UCSD-AML1 (cell line): ENCODE measurements around the gene MGAT4D.
A peak's percentile ranks its signal among the peaks of the same experiment; 100 is the strongest.
"Not testable (repeated sequence)": the region's sequence is repeated elsewhere in the genome, so short reads cannot be mapped to it uniquely, and the experiment has no call there.

Experiments used
- DNase-seq: peaks from one replicate; lab custom pipeline; 2025; ENCODE audit not compliant: unreplicated experiment; lab: John Stamatoyannopoulos, UW

Gene MGAT4D

DNA sequence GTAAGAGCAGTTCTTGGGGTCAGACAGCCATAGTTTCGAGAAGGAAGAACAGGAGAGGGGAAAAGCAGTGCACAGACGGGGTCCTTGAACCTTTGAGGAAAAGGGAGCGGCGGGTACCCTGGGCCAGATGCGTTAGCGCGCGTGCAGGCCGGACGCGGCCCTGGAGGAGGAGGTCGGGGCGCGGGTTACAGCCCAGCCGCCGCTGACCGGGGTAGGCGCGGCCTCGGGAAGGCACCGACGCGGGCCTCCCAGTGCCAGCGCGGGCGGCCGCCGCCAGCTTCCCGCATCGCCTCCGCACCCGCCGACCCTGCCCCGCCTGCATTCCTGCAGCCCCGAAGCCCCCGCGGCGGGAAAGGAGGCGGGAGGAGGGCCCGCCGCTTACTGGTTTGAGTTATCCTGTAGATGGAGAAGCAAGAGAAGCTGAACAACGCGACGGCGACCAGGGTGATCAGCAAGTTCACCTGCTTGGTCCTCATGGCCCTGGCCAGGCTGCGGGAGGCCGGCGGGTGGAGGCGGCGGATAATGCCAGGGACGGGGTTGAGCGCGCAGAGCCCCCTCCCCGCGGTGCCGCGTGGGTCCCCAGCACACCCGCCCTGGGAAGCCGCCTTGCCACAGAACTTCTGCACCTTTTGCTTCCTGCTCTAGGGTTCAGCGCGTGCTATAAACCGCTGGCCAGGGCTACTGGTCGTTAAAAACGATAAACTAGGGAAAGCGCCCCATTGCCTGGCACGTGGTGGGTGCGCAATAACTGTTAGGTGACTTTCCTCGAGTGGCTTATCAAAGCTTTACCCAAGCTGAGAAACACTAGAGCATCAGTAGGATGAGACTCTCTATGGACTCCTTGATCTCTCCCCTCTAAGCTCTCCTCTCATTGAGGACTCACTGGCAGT lies at the start of gene MGAT4D:
Gene MGAT4D, minus strand, starts transcription at position 547 of the 890 bp plus-strand sequence. Its CDS starts 71 bp downstream, at position 476.
- no peak for DNase-seq

DNA sequence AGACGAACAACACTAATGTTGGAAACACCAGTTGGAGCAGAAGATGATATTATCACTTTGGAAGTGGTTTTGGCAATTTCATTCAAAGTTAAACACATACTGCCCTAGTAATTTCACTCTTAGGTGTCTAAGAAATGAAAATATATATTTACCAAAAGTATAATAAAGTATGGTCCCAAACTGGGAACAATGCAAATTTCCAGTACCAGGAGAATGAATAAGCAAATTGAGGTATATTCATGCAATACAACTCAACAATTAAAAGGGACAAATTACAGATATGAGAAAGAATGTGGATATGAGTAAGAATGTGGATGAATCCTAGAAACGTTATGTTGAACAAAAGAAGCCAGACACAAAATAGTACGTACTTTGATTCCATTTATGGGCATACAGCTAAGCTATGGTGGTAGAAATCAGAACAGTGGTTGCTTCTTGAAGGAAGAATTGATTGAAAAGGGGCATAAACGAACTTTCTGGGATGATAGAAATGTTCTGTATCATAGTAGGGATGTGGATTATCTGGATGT lies 35.9 kb upstream of the MGAT4D start:
- no peak for DNase-seq

DNA sequence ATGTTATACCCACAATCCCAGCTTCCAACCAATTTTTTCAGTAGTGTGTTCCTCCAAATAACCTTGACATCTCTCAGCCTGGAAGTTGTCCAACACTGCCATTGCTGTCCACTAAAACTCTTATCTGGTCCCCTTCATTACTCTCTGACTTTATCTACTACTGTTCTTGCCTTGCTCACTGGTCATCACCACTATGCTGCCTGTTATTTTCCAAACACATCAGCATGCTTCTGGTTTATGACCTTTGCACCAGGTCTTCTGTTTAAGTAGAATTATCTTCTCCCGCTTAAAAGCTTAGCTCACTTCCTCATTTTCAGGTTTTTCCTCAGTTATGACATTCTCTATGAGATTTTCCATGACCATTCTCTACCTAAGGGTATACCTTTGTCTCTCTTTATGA lies 31.3 kb upstream of the MGAT4D start:
- DNase-seq = no peak

DNA sequence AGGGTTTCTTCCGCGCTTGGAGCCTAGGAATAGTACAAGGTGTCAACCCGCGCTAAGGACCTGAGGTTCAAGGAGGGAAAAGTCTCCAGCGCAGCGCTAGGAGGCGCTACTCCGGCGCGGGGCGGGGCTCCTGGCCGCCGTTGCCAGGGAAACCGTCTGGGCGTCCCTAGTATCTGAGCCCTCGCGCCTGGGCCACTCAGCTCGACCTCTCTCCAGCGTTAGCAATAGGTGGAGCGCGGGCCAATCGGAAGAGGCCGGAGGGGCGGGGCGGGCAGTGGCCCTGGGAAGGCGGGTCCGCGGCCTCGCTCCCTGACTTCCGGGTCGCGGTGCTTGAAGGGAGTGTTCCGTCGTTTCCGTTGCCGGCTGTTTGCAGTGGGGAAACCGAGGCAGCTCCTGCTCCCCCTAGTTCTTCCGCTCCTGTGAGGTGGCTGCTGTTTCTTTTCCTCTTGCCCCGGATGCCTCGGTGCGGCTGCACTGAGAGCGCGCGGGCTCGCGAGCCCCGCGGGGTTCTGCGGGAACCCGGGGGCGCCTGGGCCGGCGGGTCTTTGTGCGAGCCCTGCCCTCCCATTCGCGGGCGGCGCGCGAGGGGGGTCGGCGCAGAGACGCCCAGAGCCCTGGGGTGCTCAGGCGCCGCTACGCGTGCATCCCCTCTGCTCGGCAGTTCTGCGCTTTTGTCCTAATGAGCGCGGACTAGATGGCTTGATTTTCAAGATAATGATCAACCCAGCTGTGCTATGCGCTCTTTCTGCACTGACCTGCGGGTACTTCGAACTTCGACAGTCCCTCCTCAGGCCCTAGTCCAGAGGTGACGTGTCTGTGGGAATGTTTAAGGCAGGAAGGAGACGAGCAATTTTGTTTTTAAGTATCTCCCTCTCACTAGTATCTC lies 26.0 kb upstream of the MGAT4D start, which contains the start of gene ELMOD2:
Gene ELMOD2, plus strand, starts transcription at position 312 of the 886 bp plus-strand sequence. CDS start 1,261 bp downstream, outside the sequence.
- DNase-seq = peak; percentile 97

DNA sequence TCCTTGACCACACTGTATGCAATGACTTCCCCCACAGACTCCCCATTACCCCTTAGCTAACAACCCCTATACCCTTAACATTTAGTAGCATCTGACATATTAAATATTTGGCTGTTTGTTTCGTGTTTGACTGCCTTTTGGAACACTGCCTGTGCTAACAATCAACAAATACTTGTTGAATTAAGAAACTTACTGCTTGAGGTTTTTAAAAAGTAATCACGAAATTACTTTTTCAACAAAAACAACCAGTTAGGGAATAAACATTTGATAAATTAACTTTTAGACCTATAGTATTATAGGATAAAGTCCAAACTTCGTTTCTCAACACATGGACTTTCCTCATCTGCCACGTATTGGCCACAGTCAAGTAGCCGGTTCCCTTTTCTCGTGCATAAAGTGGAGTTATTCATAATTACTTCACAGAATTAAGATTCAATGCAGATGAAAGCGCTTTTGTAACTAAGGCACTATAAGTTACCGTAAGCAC lies 25.3 kb upstream of the MGAT4D start:
- no peak for DNase-seq

DNA sequence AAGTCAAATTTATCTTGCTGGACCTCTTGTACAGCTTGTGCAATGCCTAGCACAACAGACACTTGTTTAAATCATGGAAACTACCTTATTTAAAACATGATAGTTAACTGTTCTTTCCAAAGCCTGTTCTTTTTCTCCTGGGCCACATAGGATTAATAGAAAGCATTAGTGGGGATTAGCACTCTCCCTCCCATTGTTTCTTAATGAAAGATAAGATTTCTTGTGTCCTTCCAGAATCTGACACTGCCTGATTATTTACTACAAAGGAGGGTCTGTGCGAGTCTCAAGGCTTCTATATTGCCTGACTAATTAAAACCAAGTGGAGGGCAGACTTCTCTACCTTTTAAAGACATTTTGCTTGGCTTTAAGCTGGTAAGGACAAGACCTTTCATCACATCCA lies 17.3 kb upstream of the MGAT4D start:
- no peak for DNase-seq

DNA sequence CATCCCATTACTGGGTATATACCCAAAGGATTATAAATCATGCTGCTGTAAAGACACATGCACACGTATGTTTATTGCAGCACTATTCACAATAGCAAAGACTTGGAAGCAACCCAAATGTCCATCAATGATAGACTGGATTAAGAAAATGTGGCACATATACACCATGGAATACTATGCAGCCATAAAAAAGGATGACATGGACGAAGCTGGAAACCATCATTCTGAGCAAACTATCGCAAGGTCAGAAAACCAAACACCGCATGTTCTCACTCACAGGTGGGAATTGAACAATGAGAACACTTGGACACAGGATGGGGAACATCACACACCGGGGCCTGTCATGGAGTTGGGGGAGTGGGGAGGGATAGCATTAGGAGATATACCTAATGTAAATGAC lies 15.7 kb upstream of the MGAT4D start:
- DNase-seq = not testable (repeated sequence)

DNA sequence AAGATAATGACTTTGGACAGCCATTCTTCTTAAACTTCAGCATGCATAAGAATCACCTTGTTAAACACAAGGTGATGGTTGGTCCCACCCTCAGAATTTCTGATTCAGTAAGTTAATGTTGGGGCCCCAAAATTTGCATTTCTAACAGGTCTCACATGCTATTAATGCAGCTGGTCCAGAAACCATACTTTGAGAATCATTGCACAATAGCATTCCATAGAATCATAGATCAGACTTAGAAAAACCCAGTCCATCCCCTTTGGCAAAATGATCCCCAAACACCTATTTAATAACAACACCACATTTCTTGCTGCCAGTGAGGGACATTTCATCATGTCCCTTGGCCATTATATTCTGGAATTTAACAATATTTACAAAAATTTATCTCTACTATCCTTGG lies 6.2 kb upstream of the MGAT4D start:
- no peak for DNase-seq

DNA sequence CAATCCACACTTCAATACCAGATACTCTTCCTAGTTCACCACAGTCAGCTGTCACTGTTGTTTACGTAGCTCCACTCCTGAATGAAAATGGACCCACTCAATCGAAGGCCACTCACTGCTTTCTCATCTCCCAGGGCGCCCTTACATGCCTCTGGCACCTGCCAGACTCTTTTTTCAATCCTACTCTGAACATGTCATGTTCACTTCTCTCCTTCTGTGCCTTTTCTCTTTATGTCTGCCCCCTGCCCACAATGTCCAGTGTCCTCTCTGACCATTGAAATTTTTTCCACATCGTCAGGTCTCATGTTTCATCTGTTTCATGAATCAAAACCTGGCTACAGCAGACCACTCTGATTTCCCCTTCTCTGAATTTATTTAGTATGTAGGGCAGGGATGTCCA lies 1.3 kb upstream of the MGAT4D start:
- no peak for DNase-seq

DNA sequence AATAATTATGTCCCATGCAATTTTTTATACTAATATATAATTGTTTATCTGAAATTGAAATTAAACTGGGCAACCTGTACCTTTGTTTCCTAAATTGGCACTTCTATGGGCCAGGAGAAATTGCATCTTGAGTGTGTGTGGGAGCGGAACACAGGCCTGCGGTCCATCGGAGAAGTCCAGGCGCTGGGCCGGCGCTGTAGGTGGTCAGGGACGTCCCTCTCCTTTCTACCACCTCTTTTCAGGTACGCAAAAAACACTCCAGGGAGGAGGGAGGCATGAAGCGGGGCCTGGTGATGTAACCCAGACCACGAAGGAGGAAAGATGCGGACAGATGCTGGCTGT lies 717 bp downstream of the MGAT4D start:
- DNase-seq = no peak

DNA sequence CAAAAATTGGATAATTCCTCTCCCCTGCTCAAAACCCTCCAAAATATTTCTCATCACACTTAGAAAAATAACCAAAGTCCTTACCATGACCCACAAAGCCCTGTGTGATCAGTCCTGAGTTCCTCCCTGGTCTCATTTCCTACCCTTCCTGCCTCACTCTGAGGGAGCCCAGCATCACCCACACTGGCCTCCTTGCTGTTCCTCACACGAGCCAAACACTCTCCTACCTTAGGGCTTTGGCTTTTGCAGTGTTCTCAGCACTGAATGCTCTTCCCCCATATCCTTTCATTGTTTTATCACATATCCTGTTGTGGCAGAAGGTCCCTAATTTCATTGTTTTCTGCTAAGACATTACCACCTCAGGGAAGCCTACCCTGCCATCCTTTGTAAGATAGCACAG lies 12.2 kb downstream of the MGAT4D start:
- DNase-seq = no peak

DNA sequence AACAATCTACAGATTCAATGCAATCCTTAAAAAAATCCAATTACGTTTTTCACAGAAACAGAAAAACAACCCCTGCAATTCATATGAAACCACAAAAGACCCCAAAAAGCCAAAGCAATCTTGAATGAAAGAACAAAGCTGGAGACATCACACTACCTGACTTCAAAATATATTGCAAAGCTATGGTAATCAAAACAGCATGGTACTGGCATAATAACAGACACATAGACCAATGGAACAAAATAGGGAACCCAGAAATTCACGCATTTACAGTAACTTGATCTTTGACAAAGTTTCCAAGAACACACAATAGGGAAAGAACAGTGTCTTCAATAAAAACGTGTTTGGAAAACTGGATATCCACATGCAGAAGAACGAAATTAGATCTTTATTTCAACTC lies 14.6 kb downstream of the MGAT4D start:
- no peak for DNase-seq

DNA sequence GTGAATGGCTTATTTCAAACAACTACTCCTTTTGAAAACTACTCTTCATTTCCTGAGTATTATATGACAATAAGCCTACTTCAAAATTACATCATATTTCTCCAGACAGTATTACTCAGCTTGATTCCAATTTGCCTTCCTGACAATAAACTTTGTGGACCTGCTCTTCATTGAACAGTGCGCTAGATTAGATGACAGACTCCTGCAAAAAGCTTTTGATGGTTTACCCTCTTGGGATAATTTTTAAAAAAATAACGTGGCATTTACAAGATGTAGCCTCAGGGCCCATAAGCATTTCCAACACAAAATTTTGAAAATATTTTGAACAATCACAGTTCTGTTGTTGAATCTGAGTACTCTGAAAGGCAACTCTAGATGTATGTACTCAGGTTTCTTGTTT lies 25.9 kb downstream of the MGAT4D start:
- no peak for DNase-seq

DNA sequence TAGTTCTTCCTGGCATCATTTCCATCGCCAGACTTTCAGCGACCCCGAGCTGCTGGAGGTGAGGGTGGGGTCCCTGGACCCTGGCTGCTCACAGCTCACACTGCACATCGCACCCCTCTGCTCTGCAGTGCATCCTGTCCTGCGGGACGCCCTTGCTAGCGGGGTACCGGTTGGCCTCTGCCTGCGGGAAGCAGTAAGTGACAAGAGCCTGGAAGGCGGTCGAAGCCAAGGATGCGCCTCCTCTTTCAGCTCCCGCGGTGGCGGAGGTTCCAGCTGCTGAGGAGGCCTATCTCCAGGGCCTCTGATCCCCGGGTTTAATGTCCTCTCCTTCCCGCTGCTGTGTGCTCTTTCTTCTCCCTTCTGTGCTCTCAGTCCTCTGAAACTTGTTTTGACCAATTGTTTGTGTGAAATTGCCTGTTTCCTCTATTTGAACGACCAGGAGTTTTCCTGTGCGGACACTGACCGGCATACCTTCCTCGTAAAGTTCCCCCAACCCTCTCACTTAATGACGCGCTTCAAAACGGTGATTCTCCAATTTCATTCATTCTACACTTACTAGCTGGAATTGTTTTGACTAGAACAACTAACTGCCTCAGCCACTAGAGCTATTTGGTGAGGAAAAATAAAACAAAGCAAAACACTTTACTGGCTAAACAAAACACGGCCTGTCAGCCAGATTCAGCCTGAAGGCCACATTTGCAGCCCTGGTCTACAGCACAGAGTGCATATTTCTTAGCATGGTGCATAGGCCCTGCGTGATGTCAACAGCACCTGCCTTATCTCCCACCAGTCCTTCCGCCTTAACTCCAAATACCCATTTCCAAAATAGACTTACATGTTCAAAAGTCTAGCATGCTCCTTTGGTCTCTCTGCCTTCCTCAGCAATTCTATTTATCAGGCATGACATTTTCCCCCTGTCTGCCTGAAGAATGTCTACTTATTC lies 28.0 kb downstream of the MGAT4D start:
- no peak for DNase-seq

DNA sequence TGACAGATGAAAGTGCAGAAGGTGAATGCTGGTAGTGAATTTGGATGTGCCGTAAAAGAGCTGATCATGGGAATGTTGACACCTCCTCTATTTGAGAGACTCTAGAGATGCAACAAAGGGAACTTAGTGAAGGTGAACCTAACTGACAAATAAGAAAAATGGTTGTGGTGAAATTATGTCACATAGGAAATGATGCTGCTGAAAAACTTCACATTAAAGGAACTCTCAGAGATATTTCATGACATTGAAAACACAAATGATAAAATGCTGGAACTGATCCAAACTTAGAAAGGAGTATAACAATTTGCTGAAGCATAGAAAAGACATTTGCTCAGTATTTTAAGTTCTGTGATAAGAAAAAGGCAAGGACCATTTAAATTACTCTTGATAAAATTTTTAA lies 31.9 kb downstream of the MGAT4D start:
- DNase-seq = no peak

DNA sequence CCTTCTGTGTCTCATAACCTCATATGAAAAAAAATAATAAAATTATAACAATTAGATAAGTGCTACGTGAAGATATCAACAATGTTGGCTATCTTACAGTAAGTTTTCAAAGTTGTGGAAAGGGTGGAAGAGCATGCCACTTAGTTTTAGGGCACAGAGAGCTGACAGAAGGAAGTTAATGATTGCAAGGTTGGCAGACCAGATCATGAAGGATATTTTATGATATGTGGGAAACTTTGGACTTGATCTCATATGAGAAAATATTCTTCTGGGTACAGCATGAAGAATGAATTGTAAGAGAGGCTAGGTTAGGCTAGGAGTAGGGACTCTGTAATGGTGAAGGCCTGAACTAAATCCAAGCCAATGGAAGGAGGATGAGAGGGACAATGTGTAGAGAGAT lies 34.5 kb downstream of the MGAT4D start:
- no peak for DNase-seq

DNA sequence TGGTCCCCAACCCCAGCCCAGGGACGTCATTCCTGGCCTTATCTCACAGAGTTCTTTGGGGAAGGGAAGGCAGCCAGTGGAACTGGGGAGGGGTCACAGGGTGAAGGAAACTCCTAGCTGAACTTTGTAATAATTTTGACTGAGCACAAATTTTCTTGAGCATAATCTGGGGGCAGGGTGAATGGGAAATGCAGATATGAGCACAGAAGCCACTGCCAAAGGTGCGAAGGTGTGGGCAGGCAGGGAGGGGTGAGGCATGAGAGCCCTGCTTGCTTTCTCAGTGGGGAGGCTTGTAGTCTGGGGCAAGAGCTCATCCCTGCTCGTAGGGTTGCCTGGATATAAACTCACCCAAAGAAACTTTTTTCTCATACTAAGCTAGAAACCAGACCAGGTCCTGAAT lies 34.9 kb downstream of the MGAT4D start:
- DNase-seq = no peak

DNA sequence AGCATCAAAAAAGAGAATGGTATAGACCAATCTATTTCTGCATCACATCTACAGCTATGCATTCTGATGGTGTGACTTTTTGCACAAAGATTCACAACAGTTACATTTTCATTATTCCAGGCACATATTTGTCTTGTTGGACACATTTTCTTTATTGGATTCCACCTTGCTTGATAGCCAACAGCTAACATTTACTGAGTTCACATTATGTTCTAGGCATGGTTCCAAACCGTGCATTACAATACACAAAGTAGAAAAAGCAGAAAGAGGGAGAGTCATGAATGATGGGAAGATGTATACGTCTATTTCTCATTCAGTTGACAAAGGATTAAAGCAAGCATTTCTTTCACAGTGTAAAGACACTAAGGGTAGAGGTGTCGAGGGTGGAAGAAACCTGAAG lies 47.7 kb downstream of the MGAT4D start:
- DNase-seq = no peak

DNA sequence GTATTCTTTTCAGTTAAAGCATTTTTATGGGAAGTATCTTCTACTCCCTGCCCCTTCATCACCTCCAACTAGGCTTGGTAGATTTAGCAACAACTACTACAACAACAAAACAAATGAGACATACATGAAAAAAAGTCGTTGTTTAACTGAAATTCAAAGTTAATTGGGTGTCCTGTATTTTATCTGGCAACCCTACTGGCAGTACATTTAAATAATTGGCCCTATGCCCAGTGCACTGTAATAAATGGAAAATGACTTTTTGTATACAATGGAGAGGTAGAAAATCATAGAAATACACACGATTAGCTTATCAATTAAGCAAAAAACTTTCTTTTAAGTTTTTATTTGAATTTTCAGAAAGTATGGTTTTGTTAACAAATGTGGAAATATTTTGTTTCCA lies 49.3 kb downstream of the MGAT4D start:
- no peak for DNase-seq

DNA sequence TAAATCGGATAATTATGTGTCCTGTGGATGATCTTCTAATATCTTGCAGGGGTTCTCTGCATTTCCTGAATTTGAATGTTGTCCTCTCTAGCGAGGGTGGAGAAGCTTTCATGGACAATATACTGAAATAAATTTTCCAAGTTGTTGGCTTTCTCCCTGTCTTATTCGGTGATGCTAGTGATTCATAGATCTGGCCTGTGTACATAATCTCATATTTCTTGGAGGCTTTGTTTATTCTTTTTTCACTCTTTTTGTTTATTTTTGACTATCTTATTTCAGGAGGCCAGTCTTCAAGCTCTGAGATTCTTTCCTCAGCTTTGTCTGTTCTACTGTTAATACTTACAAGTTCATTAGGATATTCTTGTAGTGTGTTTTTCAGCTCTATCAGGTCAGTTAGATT lies 49.9 kb downstream of the MGAT4D start:
- DNase-seq = no peak
